GM12878 (cell line): ENCODE results near the gene FERMT2. TPM values are rescaled to one million over a fixed set of nuclear protein-coding genes. Genes with fewer than 3 reads are reported as not detected.
A peak's percentile ranks its signal among the peaks of the same experiment; 100 is the strongest.

Source experiments
- ATAC-seq: fragments of 200-7000 bp; cut with Tn5 transposase; 3 replicates; pipeline ENCODE4 v1.9.1; 2020; ENCODE audit warnings: mild to moderate bottlenecking, moderate library complexity
- Bru-seq: library from RNA; stranded (reverse); fragments of 400-500 nt; gene quantifications from one replicate; lab custom pipeline; 2021; lab: Mats Ljungman, UMichigan
- BruChase-seq, 2 experiments: library from RNA; stranded (reverse); fragments of 400-500 nt; gene quantifications; one replicate each; lab custom pipeline; 2021; lab: Mats Ljungman, UMichigan
- BruUV-seq: library from RNA; stranded (reverse); fragments of 400-500 nt; replicated peaks from 2 replicates; lab custom pipeline; 2021; lab: Mats Ljungman, UMichigan
- CTCF ChIA-PET: fragments of 300-600 bp; sonication (Branson Sonifier 250); formaldehyde crosslinking; extraction: SDS; loops from one replicate; lab custom pipeline; 2021; ENCODE audit warnings: inconsistent platforms; lab: Yijun Ruan, JAX
- POLR2A ChIA-PET: fragments of 350-600 bp; formaldehyde crosslinking; extraction: SDS; loops from one replicate; lab custom pipeline; 2021; ENCODE audit warnings: inconsistent platforms; lab: Charles Lee
- RAD21 ChIA-PET: fragments of 300-600 bp; sonication (Branson Sonifier 250); formaldehyde crosslinking; loops from one replicate; lab custom pipeline; 2023; ENCODE audit warnings: antibody characterized with exemption; ENCODE audit not compliant: unreplicated experiment; lab: Charles Lee
- SMC1A ChIA-PET: fragments of 300-600 bp; sonication (Branson Sonifier 250); formaldehyde crosslinking; loops from one replicate; lab custom pipeline; 2023; ENCODE audit not compliant: unreplicated experiment, uncharacterized antibody; lab: Charles Lee
- DNase-seq: peaks from one replicate; pipeline ENCODE4 v3.0.0-alpha.2; 2011; ENCODE audit warnings: low read depth, low spot score
- FAIRE-seq: peaks from 3 replicates; lab custom pipeline; 2011; peaks lifted over from hg19 to GRCh38; lab: Jason Lieb, UNC
- H2AFZ ChIP-seq: 2 replicates; pipeline ENCODE4 v1.6.0; 2011; ENCODE audit warnings: low read depth, low read length, control low read depth; ENCODE audit not compliant: control insufficient read depth
- H3K27ac ChIP-seq: 2 replicates; pipeline ENCODE4 v1.5.1; 2011; ENCODE audit warnings: control low read depth; ENCODE audit not compliant: control insufficient read depth, insufficient read depth
- H3K27me3 ChIP-seq, 2 experiments: replicated peaks in 1 of 2; 2 replicates each; pipeline versions ENCODE4 v1.6.0 to v1.6.1; 2011; ENCODE audit warnings: low read length in 1 of 2; ENCODE audit not compliant: control insufficient read depth in 2 of 2, insufficient read depth in 2 of 2
- H3K36me3 ChIP-seq, 2 experiments: 2 replicates each; pipeline ENCODE4 v1.5.1; 2011; ENCODE audit warnings: low read length in 1 of 2; ENCODE audit not compliant: control insufficient read depth in 2 of 2, insufficient read depth in 2 of 2
- H3K4me1 ChIP-seq: 2 replicates; pipeline ENCODE4 v1.6.1; 2011; ENCODE audit warnings: mild to moderate bottlenecking, low read length, moderate library complexity, mixed read lengths; ENCODE audit not compliant: control insufficient read depth, insufficient read depth
- H3K4me2 ChIP-seq: 2 replicates; pipeline ENCODE4 v1.6.0; 2011; ENCODE audit warnings: control low read depth; ENCODE audit not compliant: control insufficient read depth, insufficient read depth
- H3K4me3 ChIP-seq: fragments of 200-600 bp; sonication (generic); 2 replicates; pipeline ENCODE4 v1.5.1; 2016
- H3K79me2 ChIP-seq: 2 replicates; pipeline ENCODE4 v1.6.0; 2011; ENCODE audit warnings: low read length; ENCODE audit not compliant: control insufficient read depth, insufficient read depth
- H3K9ac ChIP-seq: 2 replicates; pipeline ENCODE4 v1.8.0; 2011; ENCODE audit warnings: low read length, control low read depth, mixed read lengths; ENCODE audit not compliant: control insufficient read depth, insufficient read depth
- H3K9me3 ChIP-seq: replicated peaks from 3 replicates; pipeline ENCODE4 v1.5.1; 2011; ENCODE audit warnings: mild to moderate bottlenecking, low read length; ENCODE audit not compliant: control insufficient read depth, insufficient read depth
- H4K20me1 ChIP-seq: 2 replicates; pipeline ENCODE4 v1.6.0; 2011; ENCODE audit not compliant: control insufficient read depth, insufficient read depth
- BACH1 ChIP-seq: fragments of 450-650 bp; IDR thresholded peaks from 2 replicates; pipeline ENCODE4 v1.6.1; 2017; ENCODE audit warnings: mild to moderate bottlenecking, borderline replicate concordance
- DPF2 ChIP-seq: fragments of 450-650 bp; IDR thresholded peaks from 2 replicates; pipeline ENCODE4 v1.6.1; 2017; ENCODE audit warnings: mild to moderate bottlenecking
- GATAD2B ChIP-seq: fragments of 450-650 bp; conservative IDR thresholded peaks from 2 replicates; pipeline ENCODE4 v1.6.1; 2017; ENCODE audit warnings: low read depth, mild to moderate bottlenecking, moderate library complexity
- IKZF1 ChIP-seq: fragments of 450-650 bp; conservative IDR thresholded peaks from 2 replicates; pipeline ENCODE4 v1.6.1; 2017; ENCODE audit warnings: antibody characterized with exemption, mild to moderate bottlenecking
- KDM1A ChIP-seq: fragments of 200-600 bp; sonication (generic); IDR thresholded peaks from 2 replicates; pipeline ENCODE4 v1.6.1; 2016; ENCODE audit warnings: borderline replicate concordance
- LARP7 ChIP-seq: fragments of 450-650 bp; IDR thresholded peaks from 2 replicates; pipeline ENCODE4 v1.6.1; 2017; ENCODE audit warnings: mild to moderate bottlenecking
- NR2F1 ChIP-seq: fragments of 450-650 bp; conservative IDR thresholded peaks from 2 replicates; pipeline ENCODE4 v1.6.1; 2017; ENCODE audit warnings: mild to moderate bottlenecking
- SMARCA5 ChIP-seq: fragments of 450-650 bp; IDR thresholded peaks from 2 replicates; pipeline ENCODE4 v1.6.1; 2017; ENCODE audit warnings: mild to moderate bottlenecking
- SRF ChIP-seq, 2 experiments: IDR thresholded peaks; 2 replicates each; pipeline ENCODE4 v1.6.1; 2011; ENCODE audit warnings: low read depth in 2 of 2, low read length in 2 of 2, mild to moderate bottlenecking in 1 of 2, moderate library complexity in 1 of 2
- TCF12 ChIP-seq: IDR thresholded peaks from 2 replicates; pipeline ENCODE4 v1.6.1; 2011; ENCODE audit warnings: low read depth, mild to moderate bottlenecking, low read length
- TCF3 ChIP-seq: IDR thresholded peaks from 2 replicates; pipeline ENCODE4 v1.6.1; 2012; ENCODE audit warnings: low read depth, mild to moderate bottlenecking, low read length, borderline replicate concordance; ENCODE audit not compliant: insufficient read depth
- WGBS: methylation state at CpG from one replicate; pipeline ENCODE4 v1.1.6; 2016; ENCODE audit warnings: low lambda C conversion rate; ENCODE audit not compliant: insufficient replicate concordance, insufficient coverage; ENCODE audit errors: missing lambda C conversion rate; 5-methylcytosine and 5-hydroxymethylcytosine counted together
- in situ Hi-C: fragments of 300-500 bp; cut with MboI; formaldehyde crosslinking; loops from 9 replicates; pipeline ENCODE4 v1.14.3; 2018; ENCODE audit warnings: mixed read lengths
- intact Hi-C: fragments of 100-400 bp; cut with micrococcal nuclease; formaldehyde crosslinking; loops from one replicate; pipeline ENCODE4 v1.14.2; 2022; ENCODE audit not compliant: unreplicated experiment
- long read RNA-seq, 2 experiments: library from polyadenylated mRNA; unstranded; transcript quantifications; one replicate each; pipeline ENCODE4 v2.0.0, GENCODE V29; 2019 to 2020
- polyA minus RNA-seq, 3 experiments: library from RNA; depleted of rRNA, polyadenylated mRNA; stranded (reverse); fragments of >200 nt; gene quantifications; 2 replicates each; pipeline ENCODE4 v1.2.3, GENCODE V29; 2011
- polyA plus RNA-seq, 11 experiments: library from polyadenylated mRNA; depleted of rRNA in 4 of 11; unstranded in 6 of 11; stranded (reverse) in 5 of 11; fragments of >200 nt; fragmentation: Nextera tagmentation in 4 of 11; fragmentation: Illumina TruSeq in 1 of 11; extraction: Ambion mirVana in 4 of 11; extraction: Trizol in 1 of 11; gene quantifications; 1 replicate in 1 of 11; 2 replicates in 10 of 11; pipeline versions ENCODE4 v1.2.1 to v1.2.3, GENCODE V29; 2011 to 2016; ENCODE audit warnings: inconsistent platforms in 2 of 11, missing spikeins in 2 of 11, low read depth in 1 of 11
- total RNA-seq, 4 experiments: library from RNA; depleted of rRNA in 3 of 4; stranded (reverse); fragments of >200 nt in 3 of 4; fragmentation: Illumina TruSeq in 1 of 4; extraction: Trizol in 1 of 4; gene quantifications; 2 replicates each; pipeline versions ENCODE4 v1.2.1 to v1.2.3, GENCODE V29; 2013 to 2021
- TF ChIP-seq, protein P1 (sequence below): fragments of 450-650 bp; IDR thresholded peaks from 2 replicates; pipeline ENCODE4 v1.6.1; 2018; ENCODE audit warnings: mild to moderate bottlenecking, low read depth, moderate library complexity; ENCODE audit not compliant: partially characterized antibody
- TF ChIP-seq, protein P2 (sequence below): fragments of 450-650 bp; conservative IDR thresholded peaks from 2 replicates; pipeline ENCODE4 v1.6.1; 2017; ENCODE audit warnings: mild to moderate bottlenecking, moderate library complexity

The FERMT2 gene
- 49.5 and 53.7 TPM in 2 replicates for total RNA-seq (2013; cell fraction: nucleolus; rRNA removed)
- total RNA-seq (2014; rRNA removed) (20.8 and 25.2 TPM in 2 replicates), total RNA-seq (2014; rRNA removed; fragmentation: Illumina TruSeq; extraction: Trizol) (23.7 and 24.6 TPM in 2 replicates), total RNA-seq (2021) (22.6 and 26.6 TPM in 2 replicates), polyA plus RNA-seq (2011; rRNA removed) (6.1 and 8.9 TPM in 2 replicates), polyA plus RNA-seq (2014; fragmentation: Illumina TruSeq; extraction: Trizol) (35.5 and 42.5 TPM in 2 replicates), polyA plus RNA-seq (2014; fragmentation: Nextera tagmentation; extraction: Ambion mirVana) (1 to 10 TPM; 4.9 to 8.6 TPM), polyA plus RNA-seq (2014; rRNA removed) (15.6 and 19.7 TPM in 2 replicates), polyA plus RNA-seq (2016; fragmentation: Nextera tagmentation; extraction: Ambion mirVana) (10 to 100 TPM; 16.9 to 19.3 TPM), polyA minus RNA-seq (2011; rRNA and poly(A)+ RNA removed) (3.5 and 4.6 TPM in 2 replicates), Bru-seq, nascent RNA (percentile 74 among the genes with signal in this experiment), BruChase-seq, experiment 1, labeled RNA remaining after a 6-hour chase (percentile 74 among the genes with signal in this experiment), BruChase-seq, experiment 2, labeled RNA remaining after a 2-hour chase (percentile 68 among the genes with signal in this experiment)
- polyA plus RNA-seq (2011; ENCODE audit: low read depth), result 1.2 TPM
- polyA plus RNA-seq (2011; cell fraction: cytosol; rRNA removed), result 2.0 and 2.4 TPM in 2 replicates
- 4.9 and 5.3 TPM in 2 replicates for polyA plus RNA-seq (2011; cell fraction: nucleus; rRNA removed)
- polyA plus RNA-seq (2012), result 1.6 and 1.7 TPM in 2 replicates
- polyA minus RNA-seq (2011; cell fraction: cytosol; rRNA and poly(A)+ RNA removed), result 2.6 and 3.5 TPM in 2 replicates
- polyA minus RNA-seq (2011; cell fraction: nucleus; rRNA and poly(A)+ RNA removed), result 1.5 and 2.3 TPM in 2 replicates
- long read RNA-seq, experiment 1, partial matches to known transcripts, result 0 of 1 reads
- long read RNA-seq, experiment 1, other reads (novel, unspliced or antisense), result 0 of 1 reads
- long read RNA-seq, experiment 2, partial matches to known transcripts, result 6 of 8 reads
- long read RNA-seq, experiment 2, other reads (novel, unspliced or antisense), result 2 of 8 reads

DNA sequence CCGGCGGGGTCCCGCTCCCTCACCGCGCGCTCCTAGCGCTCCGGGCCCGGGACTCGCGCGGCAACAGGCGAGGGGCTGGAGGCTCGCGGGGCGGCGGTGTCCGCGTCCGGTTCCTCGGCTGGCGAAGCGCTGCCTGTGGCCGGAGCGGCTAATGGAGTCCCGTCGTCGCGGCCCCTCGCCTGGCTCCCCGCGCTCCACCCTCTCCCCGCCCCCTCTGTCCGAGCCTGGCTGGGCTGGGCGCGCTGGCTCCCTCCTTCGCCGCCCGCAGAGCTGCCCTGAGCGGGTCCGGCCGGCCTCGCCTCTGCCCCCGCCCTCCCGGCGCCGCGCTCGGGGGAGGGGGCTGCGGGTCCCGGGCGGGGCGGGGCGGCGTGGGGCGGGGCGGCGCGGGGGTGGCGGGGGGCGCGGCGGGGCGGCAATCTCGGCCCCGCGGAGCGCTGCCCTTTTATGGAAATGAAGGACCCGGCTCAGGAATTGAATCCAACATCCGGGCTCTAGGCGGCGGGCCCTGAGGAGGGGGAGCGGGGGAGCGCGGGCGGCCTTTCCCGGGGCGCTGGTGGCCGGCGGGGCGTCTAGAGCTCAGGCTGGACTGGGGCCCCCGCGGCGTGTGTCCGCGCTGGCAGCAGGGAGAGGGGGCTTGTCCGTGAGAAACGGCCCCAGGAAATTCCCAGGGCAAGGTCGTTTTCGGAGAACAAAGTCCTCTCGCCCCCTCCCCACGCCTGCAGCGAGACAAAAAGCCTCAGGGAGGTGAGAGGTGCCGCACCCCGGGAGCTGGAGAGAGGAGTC is at the start of gene FERMT2:
Gene FERMT2, minus strand, starts transcription at position 153 of the 783 bp plus-strand sequence. CDS start 482 bp downstream, outside the sequence.
- 3% methylated on average over 50 of the region's 95 CpGs for WGBS
- H3K4me3 ChIP-seq, result peak within 1 kb of the TSS; percentile 69
- intact Hi-C loops (loop anchor here (5.0 kb wide), 1 partner anchor 34 kb away; no protein-coding TSS in a partner anchor), in situ Hi-C loops (no loop called here)
- peaks cover 1 to 18% of the 10 kb centered on the region in 2 experiments for H3K27me3 ChIP-seq
- H2AFZ ChIP-seq, result peak within 1 kb of the TSS; percentile 58
- ChIA-PET SMC1A (interaction anchor here (1.5 to 3.9 kb wide), 4 partner anchors 11 to 126 kb away, joined by 4 to 30 read pairs (median 8); no protein-coding TSS in a partner anchor), RAD21 (interaction anchor here (1.4 to 2.1 kb wide), 5 partner anchors 10 to 159 kb away, joined by 3 to 9 read pairs (median 4); no protein-coding TSS in a partner anchor), CTCF (interaction anchor here (1.0 to 1.4 kb wide), 3 partner anchors 14 to 126 kb away, joined by 3 to 4 read pairs (median 3); no protein-coding TSS in a partner anchor), POLR2A (interaction anchor here (0.6 to 0.8 kb wide), 2 partner anchors 16 to 32 kb away, joined by 3 read pairs; no protein-coding TSS in a partner anchor)
- no peaks in the 10 kb centered on the region for H4K20me1 ChIP-seq
- no peaks in the 10 kb centered on the region for H3K79me2 ChIP-seq
- TF ChIP-seq BACH1, result peak; percentile 59
- TF ChIP-seq, protein P1, sequence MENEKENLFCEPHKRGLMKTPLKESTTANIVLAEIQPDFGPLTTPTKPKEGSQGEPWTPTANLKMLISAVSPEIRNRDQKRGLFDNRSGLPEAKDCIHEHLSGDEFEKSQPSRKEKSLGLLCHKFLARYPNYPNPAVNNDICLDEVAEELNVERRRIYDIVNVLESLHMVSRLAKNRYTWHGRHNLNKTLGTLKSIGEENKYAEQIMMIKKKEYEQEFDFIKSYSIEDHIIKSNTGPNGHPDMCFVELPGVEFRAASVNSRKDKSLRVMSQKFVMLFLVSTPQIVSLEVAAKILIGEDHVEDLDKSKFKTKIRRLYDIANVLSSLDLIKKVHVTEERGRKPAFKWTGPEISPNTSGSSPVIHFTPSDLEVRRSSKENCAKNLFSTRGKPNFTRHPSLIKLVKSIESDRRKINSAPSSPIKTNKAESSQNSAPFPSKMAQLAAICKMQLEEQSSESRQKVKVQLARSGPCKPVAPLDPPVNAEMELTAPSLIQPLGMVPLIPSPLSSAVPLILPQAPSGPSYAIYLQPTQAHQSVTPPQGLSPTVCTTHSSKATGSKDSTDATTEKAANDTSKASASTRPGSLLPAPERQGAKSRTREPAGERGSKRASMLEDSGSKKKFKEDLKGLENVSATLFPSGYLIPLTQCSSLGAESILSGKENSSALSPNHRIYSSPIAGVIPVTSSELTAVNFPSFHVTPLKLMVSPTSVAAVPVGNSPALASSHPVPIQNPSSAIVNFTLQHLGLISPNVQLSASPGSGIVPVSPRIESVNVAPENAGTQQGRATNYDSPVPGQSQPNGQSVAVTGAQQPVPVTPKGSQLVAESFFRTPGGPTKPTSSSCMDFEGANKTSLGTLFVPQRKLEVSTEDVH, result no peak
- TF ChIP-seq SMARCA5, result peak; percentile 40; the same call in 1 of the 2 replicates
- TF ChIP-seq IKZF1, result peak; percentile 59
- TF ChIP-seq NR2F1, result 0 out of 2 replicates have a peak, but pooled peaks have one; percentile 6
- TF ChIP-seq, protein P2, sequence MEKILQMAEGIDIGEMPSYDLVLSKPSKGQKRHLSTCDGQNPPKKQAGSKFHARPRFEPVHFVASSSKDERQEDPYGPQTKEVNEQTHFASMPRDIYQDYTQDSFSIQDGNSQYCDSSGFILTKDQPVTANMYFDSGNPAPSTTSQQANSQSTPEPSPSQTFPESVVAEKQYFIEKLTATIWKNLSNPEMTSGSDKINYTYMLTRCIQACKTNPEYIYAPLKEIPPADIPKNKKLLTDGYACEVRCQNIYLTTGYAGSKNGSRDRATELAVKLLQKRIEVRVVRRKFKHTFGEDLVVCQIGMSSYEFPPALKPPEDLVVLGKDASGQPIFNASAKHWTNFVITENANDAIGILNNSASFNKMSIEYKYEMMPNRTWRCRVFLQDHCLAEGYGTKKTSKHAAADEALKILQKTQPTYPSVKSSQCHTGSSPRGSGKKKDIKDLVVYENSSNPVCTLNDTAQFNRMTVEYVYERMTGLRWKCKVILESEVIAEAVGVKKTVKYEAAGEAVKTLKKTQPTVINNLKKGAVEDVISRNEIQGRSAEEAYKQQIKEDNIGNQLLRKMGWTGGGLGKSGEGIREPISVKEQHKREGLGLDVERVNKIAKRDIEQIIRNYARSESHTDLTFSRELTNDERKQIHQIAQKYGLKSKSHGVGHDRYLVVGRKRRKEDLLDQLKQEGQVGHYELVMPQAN, result peak; percentile 68
- no peak for TF ChIP-seq TCF3
- TF ChIP-seq SRF (IDR thresholded peaks at IDR 0.05; ENCODE audit: low read depth in 2 of 2, low read length in 2 of 2), result peak in 1 of 2 experiments; percentile 83; a peak in 1 of 4 replicates
- TF ChIP-seq LARP7, result peak; percentile 44; the same call in 1 of the 2 replicates
- peak; percentile 66 for TF ChIP-seq GATAD2B
- no peak for TF ChIP-seq KDM1A
- 0 out of 2 replicates have a peak, but pooled peaks have one; percentile 3 for TF ChIP-seq TCF12
- peak; percentile 29; the same call in 1 of the 2 replicates for TF ChIP-seq DPF2
- no peak within 1 kb of the TSS; the same call in 1 of the 2 replicates for H3K9ac ChIP-seq
- peak within 1 kb of the TSS; percentile 98 for H3K4me2 ChIP-seq
- no TSS peak for BruUV-seq
- H3K4me1 ChIP-seq, result peaks cover 3% of the 10 kb centered on the region; the same call in 1 of the 2 replicates
- no peaks in the 10 kb centered on the region for H3K9me3 ChIP-seq
- FAIRE-seq, result no peak
- H3K27ac ChIP-seq, result no peak within 1 kb of the TSS
- peak; percentile 79 for ATAC-seq
- DNase-seq, result no peak
- H3K36me3 ChIP-seq, result no peaks in the 10 kb centered on the region
